ENCODE data around the gene GLE1. TPM values are rescaled to one million over a fixed set of nuclear protein-coding genes. Genes with fewer than 3 reads are reported as not detected.

GLE1 gene
- total and polyA plus RNA-seq, 4 donors, result 11.3 to 24.7 (median 21.1) TPM

GRCh38 chr9:128523199-128523925 lies 18.8 kb downstream of the GLE1 start:
- WGBS, 2 donors, result 68 to 73% methylated on average over 13 of the region's 13 CpGs
- no peak overlapping the region for H3K4me3 ChIP-seq
- TF ChIP-seq CTCF (IDR thresholded peaks at IDR 0.05; ENCODE audit: control extremely low read depth, extremely low read depth), result no peak
- no peaks in the 10 kb centered on the region for H3K9me3 ChIP-seq (ENCODE audit: control insufficient read depth in 4 of 4, insufficient read depth in 3 of 4, low read length in 3 of 4)
- peak; percentile 38 to 59 (median 49) for DNase-seq
- H3K27me3 ChIP-seq (ENCODE audit: control insufficient read depth in 3 of 3, insufficient read depth in 3 of 3, low read length in 2 of 3), result no peaks in the 10 kb centered on the region
- H3K9ac ChIP-seq (ENCODE audit: insufficient read depth in 1 of 2, low read length in 2 of 2), result no peak overlapping the region
- peaks cover 14 to 31% (median 20%) of the 10 kb centered on the region in 4 donors for H3K36me3 ChIP-seq (ENCODE audit: control insufficient read depth in 4 of 4, insufficient read depth in 4 of 4, low read length in 4 of 4)
- peaks cover 0 to 6% (median 2%) of the 10 kb centered on the region in 5 donors for H3K4me1 ChIP-seq (ENCODE audit: control insufficient read depth in 5 of 5, insufficient read depth in 5 of 5, low read length in 5 of 5)
- ATAC-seq (ENCODE audit: insufficient read depth, low FRiP score), result no peak
- no peak overlapping the region for H3K27ac ChIP-seq (ENCODE audit: low read depth in 1 of 2, low read length in 1 of 2)

- peaks cover 0 to 6% (median 2%) of the 10 kb centered on the region in 5 donors for H3K4me1 ChIP-seq (ENCODE audit: control insufficient read depth in 5 of 5, insufficient read depth in 5 of 5, low read length in 5 of 5)
- DNase-seq, result no peak
- 92 to 94% methylated on average over 2 of the region's 2 CpGs for whole genome bisulfite sequencing, 2 donors
- H3K4me3 ChIP-seq, result no peak overlapping the region
- peaks cover 15 to 44% (median 24%) of the 10 kb centered on the region in 4 donors for H3K36me3 ChIP-seq (ENCODE audit: control insufficient read depth in 4 of 4, insufficient read depth in 4 of 4, low read length in 4 of 4)
- no peaks in the 10 kb centered on the region for H3K27me3 ChIP-seq (ENCODE audit: control insufficient read depth in 3 of 3, insufficient read depth in 3 of 3, low read length in 2 of 3)
- no peak overlapping the region for H3K27ac ChIP-seq (ENCODE audit: low read depth in 1 of 2, low read length in 1 of 2)
- no peaks in the 10 kb centered on the region for H3K9me3 ChIP-seq (ENCODE audit: control insufficient read depth in 4 of 4, insufficient read depth in 3 of 4, low read length in 3 of 4)
- ATAC-seq (ENCODE audit: insufficient read depth, low FRiP score), result no peak
- TF ChIP-seq CTCF (IDR thresholded peaks at IDR 0.05; ENCODE audit: control extremely low read depth, extremely low read depth), result no peak
- H3K9ac ChIP-seq (ENCODE audit: insufficient read depth in 1 of 2, low read length in 2 of 2), result no peak overlapping the region
Measured at GRCh38 chr9:128526720-128527119, 22.2 kb downstream of the GLE1 start.

- Histone ChIP-seq H3K9ac (ENCODE audit: insufficient read depth in 1 of 2, low read length in 2 of 2) (no peak overlapping the region), H3K4me1 (ENCODE audit: control insufficient read depth in 5 of 5, insufficient read depth in 5 of 5, low read length in 5 of 5) (peaks cover 0 to 1% (median 0%) of the 10 kb centered on the region in 5 donors), H3K4me3 (no peak overlapping the region), H3K27ac (ENCODE audit: low read depth in 1 of 2, low read length in 1 of 2) (no peak overlapping the region), H3K36me3 (ENCODE audit: control insufficient read depth in 4 of 4, insufficient read depth in 4 of 4, low read length in 4 of 4) (peaks cover 20 to 43% (median 30%) of the 10 kb centered on the region in 4 donors), H3K9me3 (ENCODE audit: control insufficient read depth in 4 of 4, insufficient read depth in 3 of 4, low read length in 3 of 4) (no peaks in the 10 kb centered on the region), H3K27me3 (ENCODE audit: control insufficient read depth in 3 of 3, insufficient read depth in 3 of 3, low read length in 2 of 3) (no peaks in the 10 kb centered on the region)
- no peak for ATAC-seq (ENCODE audit: insufficient read depth, low FRiP score)
- TF ChIP-seq CTCF (IDR thresholded peaks at IDR 0.05; ENCODE audit: control extremely low read depth, extremely low read depth), result no peak
- no peak for DNase-seq
- 94 to 95% methylated on average over 15 of the region's 15 CpGs for WGBS, 2 donors
Measured at GRCh38 chr9:128528445-128529160, 24.1 kb downstream of the GLE1 start.

Measured in lung (tissue), 12 donors.